Right lobe of liver (tissue), 4 donors: Measurements from ENCODE around the gene ZDBF2.

Experiments
- CTCF ChIP-seq, 4 donors: fragments of 200-600 bp in 3 of 4; fragments of 450-650 bp in 1 of 4; IDR thresholded peaks; one replicate each; pipeline versions ENCODE4 v1.5.1 to v1.8.0; 2016 to 2022; ENCODE audit warnings: antibody characterized with exemption in 4 of 4, mild to moderate bottlenecking in 2 of 4
- POLR2A ChIP-seq: fragments of 450-650 bp; IDR thresholded peaks from one replicate; pipeline ENCODE4 v1.6.1; 2017; ENCODE audit warnings: antibody characterized with exemption, mild to moderate bottlenecking
- donor health status: DM: no; HTN: no; CAD: no.
- donor health status: DM: no; HTN: no; CAD: no.
- donor health status: DM: no; HTN: yes; CAD: no.

GRCh38 chr2:206361407-206362045 is 87.1 kb downstream of the ZDBF2 start:
- TF ChIP-seq CTCF (IDR thresholded peaks at IDR 0.05) (no peak), POLR2A (no peak)
